Fibroblast of skin of left quadriceps (primary cell): ENCODE results near the gene SPNS2.

Experiments used
- DNase-seq, 2 experiments: peaks; one replicate each; pipeline ENCODE4 v3.0.0-alpha.2; 2013; ENCODE audit warnings: low read depth in 2 of 2

Gene SPNS2

DNA sequence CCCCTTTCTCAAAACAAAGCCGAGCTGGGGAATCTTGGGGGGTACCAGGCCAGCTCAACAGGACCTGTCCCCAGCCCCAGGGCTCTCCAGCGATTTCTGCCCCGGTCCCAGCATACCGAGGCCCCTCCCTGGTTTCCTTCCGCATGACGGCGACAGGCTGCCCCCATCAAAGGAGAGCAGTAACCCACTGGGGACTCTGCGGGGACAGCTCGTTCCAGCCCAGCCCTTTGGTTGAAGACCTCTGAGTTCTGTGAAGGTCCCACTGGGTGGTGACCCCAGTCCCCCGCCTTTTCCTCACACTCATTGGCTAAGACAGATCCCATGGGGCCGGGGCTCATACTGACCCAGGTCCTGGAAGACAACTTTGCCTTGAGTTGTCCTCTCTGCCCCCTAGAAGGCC is 89.7 kb downstream of the SPNS2 start:
- DNase-seq: no peak
